NCI-H1930 (cell line): ENCODE results near the gene SACM1L.
"Not testable (repeated sequence)": the region's sequence is repeated elsewhere in the genome, so short reads cannot be mapped to it uniquely, and the experiment has no call there.

Experiments used
- DNase-seq, 2 experiments: peaks; one replicate each; lab custom pipeline; 2025; lab: John Stamatoyannopoulos, UW

The SACM1L gene

DNA sequence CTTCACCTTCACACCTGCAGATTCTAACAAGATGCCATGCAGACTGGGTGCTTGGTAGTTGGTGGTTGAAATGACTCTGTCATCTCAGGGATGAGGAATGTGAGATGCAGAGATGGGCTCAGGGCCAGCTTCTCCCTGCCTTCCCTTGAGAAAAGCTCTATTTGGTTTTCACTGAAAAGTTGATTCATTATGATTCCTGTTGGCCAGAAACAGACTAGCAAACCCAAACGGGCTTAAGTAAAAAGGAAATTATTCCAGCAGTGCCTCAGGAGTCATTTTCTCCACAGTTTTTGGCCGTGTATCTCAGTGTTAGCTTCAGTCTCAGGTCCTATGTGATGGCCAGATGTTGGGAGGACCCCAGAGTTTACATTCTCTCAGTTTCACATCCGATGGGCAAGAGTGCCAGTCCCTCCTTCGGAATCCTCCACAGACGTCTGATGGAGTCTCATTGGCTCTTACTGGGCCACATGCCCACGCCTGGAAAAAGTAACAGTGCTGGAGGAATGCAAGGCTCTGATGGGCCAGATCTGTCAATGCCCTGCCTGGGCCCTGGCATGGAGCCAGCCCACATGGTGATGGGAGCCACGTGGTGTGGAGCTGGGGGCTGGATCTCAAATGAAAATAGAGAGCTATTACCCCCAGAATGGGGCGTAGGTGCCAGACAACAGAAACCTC, 22.3 kb upstream of the SACM1L start:
- DNase-seq: no peak

DNA sequence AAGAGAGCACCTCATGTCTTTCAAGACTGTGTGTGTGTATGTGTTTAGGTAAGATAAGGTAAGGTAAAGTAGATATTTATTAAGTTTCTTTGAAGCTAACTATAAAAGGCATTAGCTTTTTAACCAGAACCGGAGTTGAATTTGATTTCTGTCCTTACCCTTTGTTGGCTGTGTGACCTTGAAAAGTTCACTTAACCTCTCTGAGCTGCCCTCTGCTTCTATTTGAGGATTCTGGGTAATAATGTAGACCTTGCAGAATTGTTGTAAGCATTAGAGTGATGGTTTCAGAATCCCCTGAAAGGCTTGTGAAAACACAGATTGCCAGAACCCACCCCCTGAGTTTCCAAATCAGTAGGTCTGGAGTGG, 21.6 kb upstream of the SACM1L start:
- DNase-seq: no peak

- no peak for DNase-seq
These were observed 18.8 kb upstream of the SACM1L start for GRCh38 chr3:45670436-45670835.

DNA sequence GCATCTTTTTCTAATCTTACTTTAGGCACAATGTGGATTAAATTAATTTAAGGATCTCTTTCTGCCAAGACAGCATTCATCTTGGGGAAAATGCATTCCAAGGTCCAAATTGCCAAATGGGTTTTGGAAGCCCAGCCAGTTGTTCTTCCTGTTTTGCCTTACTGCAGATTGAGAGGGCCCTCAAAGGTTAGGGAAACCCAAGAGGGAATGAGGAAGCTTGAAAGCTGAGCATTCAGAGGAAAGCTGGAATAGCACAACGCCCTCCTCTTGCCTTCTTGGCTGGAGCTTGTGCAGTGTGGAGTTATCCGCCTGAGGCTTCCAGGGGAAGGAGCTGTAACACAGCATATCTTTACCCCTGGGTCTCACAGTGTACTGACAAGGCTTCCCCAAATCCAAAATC, 18.2 kb upstream of the SACM1L start:
- no peak for DNase-seq

DNA sequence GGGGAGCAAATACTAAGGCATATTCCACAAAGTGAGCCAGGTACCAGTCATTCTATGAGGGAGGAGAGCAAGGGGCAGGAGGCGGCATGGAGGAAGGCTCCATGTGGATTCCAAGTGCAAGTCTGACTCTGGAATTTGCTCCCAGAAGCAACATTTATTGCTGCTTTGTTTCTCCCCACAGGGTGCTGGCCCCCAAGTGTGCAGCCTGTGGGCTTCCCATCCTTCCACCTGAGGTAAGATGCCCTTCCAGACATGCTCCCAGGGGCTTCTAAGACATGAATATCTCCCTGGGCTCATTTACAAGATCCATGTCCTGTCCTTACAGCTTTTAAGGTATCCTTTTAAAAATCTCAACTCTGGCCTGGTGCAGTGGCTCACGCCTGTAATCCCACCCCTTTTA, 15.9 kb upstream of the SACM1L start:
- DNase-seq: no peak

DNA sequence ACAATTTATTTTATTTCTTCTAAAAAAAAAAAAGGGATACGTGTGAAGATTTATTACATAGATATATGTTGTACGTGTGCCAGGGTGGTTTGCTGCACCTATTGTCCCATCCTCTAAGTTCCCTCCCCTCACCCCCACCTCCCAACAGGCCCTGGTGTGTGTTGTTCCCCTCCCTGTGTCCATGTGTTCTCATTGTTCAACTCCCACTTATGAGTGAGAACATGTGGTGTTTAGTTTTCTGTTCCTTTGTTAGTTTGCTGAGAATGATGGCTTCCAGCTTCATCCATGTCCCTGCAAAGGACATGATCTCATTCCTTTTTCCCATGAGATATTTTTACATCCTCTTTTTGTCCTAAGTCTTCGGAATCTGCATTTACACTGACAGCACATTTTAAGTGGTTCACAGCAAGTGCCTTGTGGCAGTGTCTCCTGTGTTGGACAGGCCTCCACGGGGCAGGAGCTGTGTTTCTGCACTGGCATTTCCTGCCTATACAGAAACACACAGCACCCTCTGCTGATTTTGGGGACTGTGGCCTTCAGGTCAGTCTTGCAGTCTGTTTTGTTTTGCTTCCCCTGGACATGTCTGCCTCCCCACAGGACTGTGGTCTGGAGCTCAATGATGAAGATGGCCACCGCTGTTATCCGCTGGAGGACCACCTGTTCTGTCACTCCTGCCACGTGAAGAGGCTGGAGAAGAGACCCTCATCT, 12.7 kb upstream of the SACM1L start:
- no peak for DNase-seq

GRCh38 chr3:45677033-45677446, 12.2 kb upstream of the SACM1L start:
- DNase-seq: no peak

- no peak for DNase-seq
These were observed 11.4 kb upstream of the SACM1L start for GRCh38 chr3:45677841-45678240.

GRCh38 chr3:45679805-45680204, 9.4 kb upstream of the SACM1L start:
- DNase-seq: no peak

DNA sequence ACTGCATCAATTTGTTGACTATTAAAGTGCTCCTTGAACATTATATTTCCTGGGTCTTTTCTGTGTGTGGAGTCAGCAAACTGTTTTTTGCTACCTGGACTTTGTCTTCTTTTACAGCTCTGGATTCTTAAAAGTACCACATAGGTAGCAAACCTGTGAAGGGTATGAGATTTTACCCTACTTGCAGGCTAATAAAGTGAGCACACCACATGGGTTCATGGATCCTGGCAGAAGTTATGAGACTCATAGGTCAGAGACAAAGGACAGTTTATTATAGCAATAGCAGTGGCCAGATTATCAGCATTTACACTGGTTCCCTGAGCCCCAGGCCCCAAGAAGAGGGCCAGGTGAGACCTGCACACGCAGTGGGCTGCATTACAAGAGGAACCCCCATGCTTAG, 8.0 kb upstream of the SACM1L start:
- DNase-seq: no peak

DNA sequence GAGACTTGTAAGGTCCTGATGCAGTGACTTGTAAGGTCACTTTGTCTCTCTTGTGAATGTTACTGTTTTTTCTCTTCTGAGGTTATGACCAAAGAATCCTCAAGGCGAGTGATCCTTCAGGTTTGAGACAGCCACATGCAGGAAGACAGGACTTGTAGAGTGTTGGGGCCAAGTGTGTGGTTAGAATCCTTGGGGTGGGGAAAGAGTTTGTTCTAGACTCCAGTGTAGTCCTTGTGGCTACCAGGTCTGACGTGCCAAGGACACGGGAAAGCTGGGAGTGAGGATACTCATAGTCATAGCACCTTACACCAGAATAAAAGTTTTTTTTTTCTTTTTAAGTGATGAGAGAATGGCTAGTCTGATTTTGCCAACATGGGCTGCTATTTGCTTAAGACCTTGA, 7.3 kb upstream of the SACM1L start:
- DNase-seq: no peak

DNA sequence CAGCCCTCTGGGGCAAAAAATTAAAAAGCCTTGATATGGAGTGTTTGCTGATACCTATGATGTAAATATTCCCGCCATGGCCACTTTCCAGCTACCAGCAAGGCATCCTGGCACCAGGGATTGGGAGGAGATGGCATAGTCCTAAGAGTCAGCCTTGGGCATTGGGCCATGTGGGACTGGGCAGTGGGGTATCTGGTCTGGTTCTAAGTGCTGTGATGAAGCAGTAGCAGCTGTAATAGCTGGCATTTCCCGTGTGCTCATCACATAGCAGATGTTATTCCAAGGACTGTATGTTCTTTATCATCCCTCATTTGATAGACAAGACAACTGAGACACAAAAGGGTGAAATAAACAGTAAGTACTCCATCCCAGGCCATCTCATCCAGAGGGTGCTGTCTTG, 6.9 kb upstream of the SACM1L start:
- no peak for DNase-seq

- DNase-seq: no peak
These were observed 6.4 kb upstream of the SACM1L start for GRCh38 chr3:45682786-45683185.

DNA sequence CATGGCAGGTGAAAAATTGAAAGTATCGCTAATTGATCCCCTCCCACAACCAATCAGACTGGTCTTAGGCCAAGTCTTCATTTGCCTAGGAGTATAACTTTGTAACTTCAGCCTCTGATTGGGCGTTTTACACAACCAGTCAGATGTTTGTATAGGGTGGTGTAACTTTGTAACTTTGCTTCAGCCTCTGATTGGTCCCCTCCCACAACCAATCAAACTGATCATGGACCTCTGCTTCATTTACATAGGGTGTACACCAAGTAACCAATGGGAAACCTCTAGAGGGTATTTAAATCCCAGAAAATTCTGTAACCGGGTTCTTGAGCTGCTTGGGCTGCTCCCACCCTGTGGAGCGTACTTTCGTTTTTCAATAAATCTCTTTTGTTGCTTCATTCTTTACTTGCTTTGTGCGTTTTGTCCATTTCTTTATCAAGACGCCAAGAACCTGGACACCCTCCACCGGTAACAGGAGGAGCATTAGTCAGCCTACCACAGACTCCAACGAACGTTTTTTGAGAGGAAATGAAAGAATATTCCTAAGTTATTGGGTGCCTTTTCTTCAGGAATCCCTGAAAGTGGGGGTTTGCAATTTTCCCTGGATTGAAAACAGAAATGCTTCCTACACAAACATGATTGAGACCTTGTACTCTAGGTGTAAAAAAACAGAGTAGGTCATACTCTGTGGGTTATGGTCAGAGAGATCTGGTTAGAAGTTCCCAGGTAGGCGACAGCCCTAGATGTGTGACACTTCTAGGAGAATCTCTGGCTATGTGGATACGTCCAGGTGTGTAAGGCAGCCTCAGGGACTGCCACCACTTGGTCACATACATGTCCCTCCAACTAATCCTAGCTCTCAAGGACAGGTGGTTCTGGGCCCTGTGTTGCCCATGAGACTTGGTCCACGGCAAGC, 5.5 kb upstream of the SACM1L start:
- DNase-seq: no peak

DNA sequence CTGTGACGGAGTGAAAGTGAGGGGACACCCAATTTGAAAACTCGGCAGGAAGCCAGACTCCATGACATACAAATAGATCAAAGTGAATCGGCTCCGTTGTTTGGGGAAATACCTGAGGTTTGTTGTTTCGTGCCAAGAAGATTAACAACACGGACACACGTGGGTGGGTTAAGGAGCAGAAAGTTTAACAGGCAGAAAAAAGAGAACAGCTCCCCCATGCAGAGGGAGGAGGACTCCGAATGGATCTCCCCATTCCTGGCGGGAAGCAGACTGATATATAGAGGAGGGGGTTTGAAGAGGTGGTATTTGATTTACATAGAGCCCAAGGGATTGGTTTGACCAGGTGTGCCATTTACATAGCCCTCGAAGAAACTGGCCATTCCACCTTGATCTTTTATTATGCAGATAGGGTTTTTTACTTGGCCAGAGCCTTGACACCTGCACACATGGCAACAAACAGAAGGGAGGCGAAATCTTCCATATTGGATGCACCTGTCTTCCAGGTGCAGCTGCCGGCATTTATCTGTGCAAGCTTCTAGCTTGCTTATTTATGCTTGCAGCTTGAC, 4.8 kb upstream of the SACM1L start:
- DNase-seq: no peak

- DNase-seq: not testable (repeated sequence)
These were observed 3.5 kb upstream of the SACM1L start for GRCh38 chr3:45685722-45686121.

DNA sequence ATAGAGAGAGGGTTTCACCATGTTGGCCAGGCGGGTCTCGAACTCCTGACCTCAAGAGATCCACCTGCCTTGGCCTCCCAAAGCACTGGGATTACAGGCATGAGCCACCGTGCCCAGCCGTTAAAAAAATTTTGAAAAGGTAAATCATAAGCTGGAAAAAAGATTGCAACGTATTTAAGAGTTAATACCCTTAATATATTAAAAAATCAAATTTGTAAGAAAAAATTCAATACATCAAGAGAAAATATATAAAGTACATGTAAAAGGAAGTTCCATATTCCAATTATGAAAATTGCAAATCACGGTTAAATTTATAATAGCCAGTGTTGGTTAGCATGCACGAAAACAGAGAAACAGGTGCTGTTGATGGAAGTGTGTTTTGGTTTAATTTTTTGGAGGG, 2.3 kb upstream of the SACM1L start:
- DNase-seq: no peak

- peak in 1 of 2 experiments; percentile 1 for DNase-seq
These were observed 1.4 kb upstream of the SACM1L start for GRCh38 chr3:45687828-45688193.

GRCh38 chr3:45688194-45688881, 858 bp upstream of the SACM1L start:
- DNase-seq: peak; percentile 26 to 38

DNA sequence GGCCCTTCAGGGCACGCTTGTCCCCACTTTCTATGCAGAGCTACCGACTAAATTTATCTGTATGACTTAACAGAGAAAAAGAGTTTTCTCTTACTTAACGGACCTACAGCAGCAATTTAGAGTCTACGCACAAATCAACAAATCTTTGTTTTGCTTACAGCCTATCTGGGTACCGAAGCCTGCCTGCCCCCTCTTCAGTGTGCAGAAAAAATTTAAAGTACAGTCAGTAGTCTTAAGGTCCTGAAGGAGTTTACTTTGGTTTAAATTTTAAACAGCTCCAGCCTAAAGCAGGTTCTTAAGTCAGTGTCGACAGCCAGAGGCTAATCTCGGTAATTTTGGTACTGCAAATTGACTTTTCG, 570 bp downstream of the SACM1L start:
- DNase-seq: no peak

- DNase-seq: no peak
These were observed 1.3 kb downstream of the SACM1L start for GRCh38 chr3:45690336-45691035.
